Esophagus muscularis mucosa (tissue), 3 donors: ENCODE data around the gene LACTB.

ENCODE experiments used
- CTCF ChIP-seq, 3 experiments: fragments of 200-600 bp in 2 of 3; fragments of 450-650 bp in 1 of 3; sonication (generic) in 2 of 3; IDR thresholded peaks; one replicate each; pipeline ENCODE4 v1.5.1; 2017 to 2019; ENCODE audit warnings: antibody characterized with exemption in 3 of 3, mild to moderate bottlenecking in 2 of 3, moderate library complexity in 1 of 3
- POLR2A ChIP-seq: fragments of 450-650 bp; IDR thresholded peaks from one replicate; pipeline ENCODE4 v1.6.1; 2017; ENCODE audit warnings: antibody characterized with exemption, moderate library complexity, mild to moderate bottlenecking, low read depth

GRCh38 chr15:63165166-63165859, 43.7 kb downstream of the LACTB start:
- no peak for TF ChIP-seq POLR2A
- TF ChIP-seq CTCF (IDR thresholded peaks at IDR 0.05), result no peak
